GM19395 (cell line): ENCODE results near the gene SV2B.

Experiments
- ATAC-seq: cut with Tn5 transposase; IDR thresholded peaks from one replicate; pipeline ENCODE4 v1.9.1; 2021; ENCODE audit warnings: mild to moderate bottlenecking, moderate library complexity; ENCODE audit not compliant: unreplicated experiment

The SV2B gene

GRCh38 chr15:91225741-91226140, 125.7 kb downstream of the SV2B start:
- ATAC-seq = no peak

GRCh38 chr15:91227117-91227516, 127.1 kb downstream of the SV2B start:
- ATAC-seq = no peak

GRCh38 chr15:91227766-91228165, 127.7 kb downstream of the SV2B start:
- ATAC-seq = no peak

- ATAC-seq = no peak
Observed at GRCh38 chr15:91228383-91228782, 128.3 kb downstream of the SV2B start.

- ATAC-seq = no peak
Observed at GRCh38 chr15:91228890-91229289, 128.8 kb downstream of the SV2B start.

- no peak for ATAC-seq
Observed at GRCh38 chr15:91231703-91232102, 131.6 kb downstream of the SV2B start.

GRCh38 chr15:91234759-91235158, 134.7 kb downstream of the SV2B start:
- no peak for ATAC-seq

GRCh38 chr15:91235376-91235775, 135.3 kb downstream of the SV2B start:
- ATAC-seq = no peak

- ATAC-seq = no peak
Observed at GRCh38 chr15:91237445-91237844, 137.4 kb downstream of the SV2B start.

- ATAC-seq = no peak
Observed at GRCh38 chr15:91238644-91239425, 138.8 kb downstream of the SV2B start.

- ATAC-seq = no peak
Observed at GRCh38 chr15:91243826-91244225, 143.8 kb downstream of the SV2B start.

- no peak for ATAC-seq
Observed at GRCh38 chr15:91244919-91245318, 144.9 kb downstream of the SV2B start.

- ATAC-seq = no peak
Observed at GRCh38 chr15:91246998-91247397, 146.9 kb downstream of the SV2B start.

GRCh38 chr15:91249591-91249990, 149.5 kb downstream of the SV2B start:
- no peak for ATAC-seq

GRCh38 chr15:91252322-91252721, 152.3 kb downstream of the SV2B start:
- ATAC-seq = no peak

GRCh38 chr15:91252756-91253155, 152.7 kb downstream of the SV2B start:
- no peak for ATAC-seq

GRCh38 chr15:91253605-91254004, 153.5 kb downstream of the SV2B start:
- ATAC-seq = no peak

GRCh38 chr15:91254766-91255165, 154.7 kb downstream of the SV2B start:
- no peak for ATAC-seq

- no peak for ATAC-seq
Observed at GRCh38 chr15:91255670-91256192, 155.7 kb downstream of the SV2B start.

- ATAC-seq = no peak
Observed at GRCh38 chr15:91257746-91258414, 157.8 kb downstream of the SV2B start.

GRCh38 chr15:91258415-91258759, 158.3 kb downstream of the SV2B start:
- no peak for ATAC-seq

GRCh38 chr15:91259077-91259476, 159.0 kb downstream of the SV2B start:
- no peak for ATAC-seq
